K562 (cell line): ENCODE results near the gene TXNL4A. TPM values are rescaled to one million over a fixed set of nuclear protein-coding genes. Genes with fewer than 3 reads are reported as not detected.

Experiments
- ATAC-seq: fragments of 200-7000 bp; cut with Tn5 transposase; 3 replicates; pipeline ENCODE4 v1.9.1; 2020; ENCODE audit warnings: moderate library complexity
- BruUV-seq: library from RNA; stranded (reverse); fragments of 400-500 nt; replicated peaks from 2 replicates; lab custom pipeline; 2021; lab: Mats Ljungman, UMichigan
- CTCF ChIA-PET: fragments of 300-600 bp; formaldehyde crosslinking; extraction: SDS; loops from one replicate; lab custom pipeline; 2021; ENCODE audit warnings: low intra/inter-chr PET ratio; lab: Yijun Ruan, JAX
- POLR2A ChIA-PET: fragments of 300-600, 350-650 bp; sonication (Branson Sonifier 250); formaldehyde crosslinking; extraction: SDS; loops from one replicate; lab custom pipeline; 2021; ENCODE audit warnings: antibody characterized with exemption, inconsistent platforms; lab: Yijun Ruan, JAX
- DNase-seq, 4 experiments: peaks; one replicate each; pipeline versions ENCODE4 v3.0.0 to v3.0.0-alpha.2; 2011 to 2018; ENCODE audit warnings: low spot score in 3 of 4, mixed read lengths in 3 of 4; ENCODE audit errors: extremely low read depth in 1 of 4
- FAIRE-seq: peaks from 2 replicates; lab custom pipeline; 2011; peaks lifted over from hg19 to GRCh38; lab: Jason Lieb, UNC
- H2AFZ ChIP-seq: 2 replicates; pipeline ENCODE4 v1.6.0; 2011; ENCODE audit warnings: low read depth, low read length, control low read depth, inconsistent platforms
- H3K27ac ChIP-seq: fragments of 200-600 bp; 3 replicates; pipeline ENCODE4 v1.8.0; 2011; ENCODE audit warnings: low read depth, mild to moderate bottlenecking, control low read depth, inconsistent platforms, low read length, moderate library complexity, mixed read lengths; ENCODE audit errors: extremely low read depth
- H3K27me3 ChIP-seq, 2 experiments: fragments of 300-600 bp in 1 of 2; 2 replicates in 1 of 2; 3 replicates in 1 of 2; pipeline versions ENCODE4 v1.6.0 to v1.8.0; 2011; ENCODE audit warnings: inconsistent platforms in 2 of 2, low read length in 2 of 2, mild to moderate bottlenecking in 1 of 2, mixed read lengths in 1 of 2, moderate library complexity in 1 of 2; ENCODE audit not compliant: control insufficient read depth in 2 of 2, insufficient read depth in 2 of 2
- H3K36me3 ChIP-seq: fragments of 300-600 bp; 3 replicates; pipeline ENCODE4 v1.8.0; 2011; ENCODE audit warnings: mild to moderate bottlenecking, low read length, inconsistent platforms; ENCODE audit not compliant: control insufficient read depth, insufficient read depth
- H3K4me1 ChIP-seq, 2 experiments: fragments of 200-600 bp in 1 of 2; replicated peaks in 1 of 2; 2 replicates in 1 of 2; 3 replicates in 1 of 2; pipeline versions ENCODE4 v1.5.1 to v1.8.0; 2011; ENCODE audit warnings: inconsistent platforms in 2 of 2, low read length in 2 of 2, mild to moderate bottlenecking in 1 of 2, mixed read lengths in 1 of 2, moderate library complexity in 1 of 2; ENCODE audit not compliant: control insufficient read depth in 2 of 2, insufficient read depth in 2 of 2
- H3K4me2 ChIP-seq: 2 replicates; pipeline ENCODE4 v1.6.1; 2011; ENCODE audit warnings: low read length, control low read depth, inconsistent platforms, mixed read lengths; ENCODE audit not compliant: insufficient read depth
- H3K4me3 ChIP-seq: fragments of 200-600 bp; sonication (generic), shearing (Covaris generic); 2 replicates; pipeline ENCODE4 v1.5.1; 2016; ENCODE audit warnings: control low read depth, inconsistent platforms
- H3K79me2 ChIP-seq: fragments of 200-600 bp; 3 replicates; pipeline ENCODE4 v1.8.0; 2011; ENCODE audit warnings: low read length, inconsistent platforms; ENCODE audit not compliant: control insufficient read depth, insufficient read depth
- H3K9ac ChIP-seq, 2 experiments: 2 replicates each; pipeline versions ENCODE4 v1.6.0 to v1.6.1; 2011; ENCODE audit warnings: low read depth in 2 of 2, low read length in 2 of 2, control low read depth in 1 of 2, inconsistent platforms in 1 of 2, mild to moderate bottlenecking in 1 of 2, mixed read lengths in 1 of 2; ENCODE audit not compliant: insufficient read depth in 1 of 2
- H3K9me1 ChIP-seq: one replicate; pipeline ENCODE4 v1.6.0; 2011; ENCODE audit warnings: inconsistent platforms, mild to moderate bottlenecking, low read length, moderate library complexity; ENCODE audit not compliant: control insufficient read depth, insufficient read depth
- H3K9me3 ChIP-seq: replicated peaks from 2 replicates; pipeline ENCODE4 v1.5.1; 2011; ENCODE audit warnings: low read depth, low read length, inconsistent platforms; ENCODE audit not compliant: control insufficient read depth, insufficient read depth
- H4K20me1 ChIP-seq: replicated peaks from 2 replicates; pipeline ENCODE4 v1.6.1; 2011; ENCODE audit warnings: low read length, inconsistent platforms, mixed read lengths; ENCODE audit not compliant: control insufficient read depth, insufficient read depth
- AFF4 ChIP-seq: sonication (generic); formaldehyde crosslinking; IDR thresholded peaks from 2 replicates; pipeline ENCODE4 v1.8.0; 2023; ENCODE audit warnings: mild to moderate bottlenecking, missing genetic modification reagents
- ZNF282 ChIP-seq: sonication (generic); formaldehyde crosslinking; IDR thresholded peaks from 2 replicates; pipeline ENCODE4 v1.8.1; 2023; ENCODE audit warnings: missing genetic modification reagents
- WGBS: fragments of 100-300 bp; shearing (Covaris generic); methylation state at CpG from one replicate; pipeline ENCODE4 v1.1.6; 2016; ENCODE audit warnings: low coverage, mixed read lengths; ENCODE audit not compliant: insufficient coverage; ENCODE audit errors: missing lambda C conversion rate; 5-methylcytosine and 5-hydroxymethylcytosine counted together
- in situ Hi-C: fragments of 300-500 bp; cut with MboI; formaldehyde crosslinking; loops from 4 replicates; pipeline ENCODE4 v1.15.0; 2018; ENCODE audit warnings: inconsistent platforms, mixed read lengths
- intact Hi-C: fragments of 100-400 bp; cut with micrococcal nuclease; formaldehyde crosslinking; loops from 2 replicates; pipeline ENCODE4 v1.14.2; 2022
- polyA plus RNA-seq, 8 experiments: library from polyadenylated mRNA; depleted of rRNA in 4 of 8; stranded (reverse) in 5 of 8; unstranded in 3 of 8; fragments of >200 nt; fragmentation: Nextera tagmentation in 2 of 8; fragmentation: Illumina TruSeq in 1 of 8; extraction: Ambion mirVana in 2 of 8; extraction: Trizol in 1 of 8; gene quantifications; 2 replicates each; pipeline versions ENCODE4 v1.2.1 to v1.2.3, GENCODE V29; 2011 to 2014; ENCODE audit warnings: inconsistent platforms in 1 of 8, missing spikeins in 1 of 8
- total RNA-seq, 7 experiments: library from RNA; depleted of rRNA in 6 of 7; stranded (reverse); fragments of >200 nt in 6 of 7; fragmentation: Illumina TruSeq in 2 of 7; extraction: Trizol in 2 of 7; gene quantifications; 2 replicates each; pipeline versions ENCODE4 v1.2.1 to v1.2.3, GENCODE V29; 2011 to 2021; ENCODE audit warnings: low replicate concordance in 1 of 7
- TF ChIP-seq, protein P1 (sequence below): fragments of 200-800 bp; sonication (Bioruptor generic); IDR thresholded peaks from 2 replicates; pipeline ENCODE4 v1.6.1; 2016; ENCODE audit warnings: missing genetic modification characterization, missing compliant biosample characterization
- TF ChIP-seq, protein P2 (sequence below): IDR thresholded peaks from 2 replicates; pipeline ENCODE4 v1.6.1; 2011; ENCODE audit warnings: borderline replicate concordance, low read depth, mild to moderate bottlenecking, moderate library complexity, low read length; ENCODE audit not compliant: insufficient read depth, poor library complexity, severe bottlenecking
- TF ChIP-seq, protein P3 (sequence below), 2 experiments: IDR thresholded peaks; 2 replicates each; pipeline ENCODE4 v1.6.1; 2011; ENCODE audit warnings: borderline replicate concordance in 1 of 2, control low read depth in 1 of 2, low read depth in 1 of 2, low read length in 1 of 2, mild to moderate bottlenecking in 1 of 2, mixed read lengths in 1 of 2, moderate library complexity in 1 of 2; ENCODE audit not compliant: insufficient read depth in 1 of 2, insufficient read length in 1 of 2, poor library complexity in 1 of 2, severe bottlenecking in 1 of 2; ENCODE audit errors: extremely low read depth in 1 of 2

Gene TXNL4A
- total and polyA plus RNA-seq, 9 of the 15 experiments (the other 6 are each of a cell fraction or from before 2014, with no cell fraction given) = 27.0 to 132 (median 87.5) TPM

DNA sequence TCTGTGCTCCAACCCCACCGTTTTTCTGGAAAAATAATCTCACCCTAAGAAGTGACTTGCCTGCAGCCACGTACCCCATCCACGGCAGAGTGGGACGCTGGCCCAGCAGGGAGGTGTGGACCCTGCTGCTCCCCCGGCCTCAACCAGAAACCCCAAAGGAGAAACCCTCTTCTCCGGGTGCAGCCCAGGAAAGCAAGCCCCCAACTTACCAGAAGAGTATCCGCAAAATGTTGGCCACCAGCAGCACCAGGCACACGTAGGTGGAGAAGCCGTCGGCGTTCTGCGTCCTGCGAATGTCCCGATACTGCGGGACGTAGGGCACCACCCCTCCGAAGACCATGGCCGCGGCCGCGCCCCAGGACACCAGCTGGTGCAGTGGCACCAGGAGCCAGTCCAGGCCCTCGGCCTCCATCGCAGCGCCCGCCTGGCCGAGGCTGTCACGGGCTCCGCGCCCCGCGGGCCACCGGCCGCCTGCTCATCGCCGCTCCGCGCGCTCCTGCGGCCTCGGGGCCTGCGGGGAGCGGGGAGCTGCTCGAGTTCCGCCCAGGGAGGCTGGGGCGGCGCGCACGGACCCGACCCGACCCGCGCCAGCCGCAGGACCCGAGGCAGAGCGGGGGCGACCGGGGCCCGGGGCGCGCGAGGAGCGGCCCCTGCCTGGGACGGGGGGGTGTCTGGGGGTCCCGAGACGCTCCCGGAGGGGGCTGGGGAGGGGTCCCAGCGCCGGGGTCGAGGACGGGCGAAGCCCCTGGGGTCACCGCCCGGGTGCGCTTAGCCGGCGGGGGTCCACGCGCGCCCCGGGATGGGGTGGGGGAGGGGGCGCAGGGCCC, 37.6 kb downstream of the TXNL4A start:
- peaks cover under 1% of the 10 kb centered on the region; the same call in 1 of the 2 replicates for H4K20me1 ChIP-seq
- H2AFZ ChIP-seq = no peak overlapping the region
- DNase-seq (peak; percentile 16 to 54 (median 37)), ATAC-seq (peak; percentile 29), FAIRE-seq (no peak)
- H3K79me2 ChIP-seq = peaks cover 8% of the 10 kb centered on the region; the same call in 1 of the 3 replicates
- in situ Hi-C loops = no loop called here
- no peaks in the 10 kb centered on the region for H3K27me3 ChIP-seq
- peak overlapping the region; percentile 55; the same call in 1 of the 3 replicates for H3K27ac ChIP-seq
- peak overlapping the region; percentile 44 to 89; a peak in 3 of 4 replicates for H3K9ac ChIP-seq
- no TSS peak for BruUV-seq
- intact Hi-C loops = no loop called here
- WGBS = 34% methylated on average over 11 of the region's 81 CpGs
- peaks cover 6 to 29% of the 10 kb centered on the region in 2 experiments; a peak in 4 of 5 replicates for H3K4me1 ChIP-seq
- peak overlapping the region; percentile 52 for H3K4me3 ChIP-seq
- no peaks in the 10 kb centered on the region for H3K9me3 ChIP-seq
- peak overlapping the region; percentile 58 for H3K4me2 ChIP-seq
- no peaks in the 10 kb centered on the region for H3K9me1 ChIP-seq
- ChIA-PET POLR2A (interaction anchor here (0.9 to 1.6 kb wide), 2 partner anchors 8 to 11 kb away, joined by 3 read pairs; no protein-coding TSS in a partner anchor), CTCF (no interaction called here)
- H3K36me3 ChIP-seq = no peaks in the 10 kb centered on the region
- TF ChIP-seq, protein P1, sequence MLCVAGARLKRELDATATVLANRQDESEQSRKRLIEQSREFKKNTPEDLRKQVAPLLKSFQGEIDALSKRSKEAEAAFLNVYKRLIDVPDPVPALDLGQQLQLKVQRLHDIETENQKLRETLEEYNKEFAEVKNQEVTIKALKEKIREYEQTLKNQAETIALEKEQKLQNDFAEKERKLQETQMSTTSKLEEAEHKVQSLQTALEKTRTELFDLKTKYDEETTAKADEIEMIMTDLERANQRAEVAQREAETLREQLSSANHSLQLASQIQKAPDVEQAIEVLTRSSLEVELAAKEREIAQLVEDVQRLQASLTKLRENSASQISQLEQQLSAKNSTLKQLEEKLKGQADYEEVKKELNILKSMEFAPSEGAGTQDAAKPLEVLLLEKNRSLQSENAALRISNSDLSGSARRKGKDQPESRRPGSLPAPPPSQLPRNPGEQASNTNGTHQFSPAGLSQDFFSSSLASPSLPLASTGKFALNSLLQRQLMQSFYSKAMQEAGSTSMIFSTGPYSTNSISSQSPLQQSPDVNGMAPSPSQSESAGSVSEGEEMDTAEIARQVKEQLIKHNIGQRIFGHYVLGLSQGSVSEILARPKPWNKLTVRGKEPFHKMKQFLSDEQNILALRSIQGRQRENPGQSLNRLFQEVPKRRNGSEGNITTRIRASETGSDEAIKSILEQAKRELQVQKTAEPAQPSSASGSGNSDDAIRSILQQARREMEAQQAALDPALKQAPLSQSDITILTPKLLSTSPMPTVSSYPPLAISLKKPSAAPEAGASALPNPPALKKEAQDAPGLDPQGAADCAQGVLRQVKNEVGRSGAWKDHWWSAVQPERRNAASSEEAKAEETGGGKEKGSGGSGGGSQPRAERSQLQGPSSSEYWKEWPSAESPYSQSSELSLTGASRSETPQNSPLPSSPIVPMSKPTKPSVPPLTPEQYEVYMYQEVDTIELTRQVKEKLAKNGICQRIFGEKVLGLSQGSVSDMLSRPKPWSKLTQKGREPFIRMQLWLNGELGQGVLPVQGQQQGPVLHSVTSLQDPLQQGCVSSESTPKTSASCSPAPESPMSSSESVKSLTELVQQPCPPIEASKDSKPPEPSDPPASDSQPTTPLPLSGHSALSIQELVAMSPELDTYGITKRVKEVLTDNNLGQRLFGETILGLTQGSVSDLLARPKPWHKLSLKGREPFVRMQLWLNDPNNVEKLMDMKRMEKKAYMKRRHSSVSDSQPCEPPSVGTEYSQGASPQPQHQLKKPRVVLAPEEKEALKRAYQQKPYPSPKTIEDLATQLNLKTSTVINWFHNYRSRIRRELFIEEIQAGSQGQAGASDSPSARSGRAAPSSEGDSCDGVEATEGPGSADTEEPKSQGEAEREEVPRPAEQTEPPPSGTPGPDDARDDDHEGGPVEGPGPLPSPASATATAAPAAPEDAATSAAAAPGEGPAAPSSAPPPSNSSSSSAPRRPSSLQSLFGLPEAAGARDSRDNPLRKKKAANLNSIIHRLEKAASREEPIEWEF (CRISPR knock-in tag) = no peak
- TF ChIP-seq, protein P2, sequence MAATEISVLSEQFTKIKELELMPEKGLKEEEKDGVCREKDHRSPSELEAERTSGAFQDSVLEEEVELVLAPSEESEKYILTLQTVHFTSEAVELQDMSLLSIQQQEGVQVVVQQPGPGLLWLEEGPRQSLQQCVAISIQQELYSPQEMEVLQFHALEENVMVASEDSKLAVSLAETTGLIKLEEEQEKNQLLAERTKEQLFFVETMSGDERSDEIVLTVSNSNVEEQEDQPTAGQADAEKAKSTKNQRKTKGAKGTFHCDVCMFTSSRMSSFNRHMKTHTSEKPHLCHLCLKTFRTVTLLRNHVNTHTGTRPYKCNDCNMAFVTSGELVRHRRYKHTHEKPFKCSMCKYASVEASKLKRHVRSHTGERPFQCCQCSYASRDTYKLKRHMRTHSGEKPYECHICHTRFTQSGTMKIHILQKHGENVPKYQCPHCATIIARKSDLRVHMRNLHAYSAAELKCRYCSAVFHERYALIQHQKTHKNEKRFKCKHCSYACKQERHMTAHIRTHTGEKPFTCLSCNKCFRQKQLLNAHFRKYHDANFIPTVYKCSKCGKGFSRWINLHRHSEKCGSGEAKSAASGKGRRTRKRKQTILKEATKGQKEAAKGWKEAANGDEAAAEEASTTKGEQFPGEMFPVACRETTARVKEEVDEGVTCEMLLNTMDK = no peak
- TF ChIP-seq ZNF282 (CRISPR knock-in tag) (no peak), AFF4 (no peak)
- TF ChIP-seq, protein P3, sequence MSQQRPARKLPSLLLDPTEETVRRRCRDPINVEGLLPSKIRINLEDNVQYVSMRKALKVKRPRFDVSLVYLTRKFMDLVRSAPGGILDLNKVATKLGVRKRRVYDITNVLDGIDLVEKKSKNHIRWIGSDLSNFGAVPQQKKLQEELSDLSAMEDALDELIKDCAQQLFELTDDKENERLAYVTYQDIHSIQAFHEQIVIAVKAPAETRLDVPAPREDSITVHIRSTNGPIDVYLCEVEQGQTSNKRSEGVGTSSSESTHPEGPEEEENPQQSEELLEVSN (IDR thresholded peaks at IDR 0.05; ENCODE audit: borderline replicate concordance in 1 of 2, extremely low read depth in 1 of 2, insufficient read depth in 1 of 2, insufficient read length in 1 of 2, low read depth in 1 of 2, low read length in 1 of 2, poor library complexity in 1 of 2, severe bottlenecking in 1 of 2) = peak in 1 of 2 experiments; percentile 64
